ENCODE measurements around the gene TPRG1L. TPM values are rescaled to one million over a fixed set of nuclear protein-coding genes. Genes with fewer than 3 reads are reported as not detected.
"Not testable (repeated sequence)": the region's sequence is repeated elsewhere in the genome, so short reads cannot be mapped to it uniquely, and the experiment has no call there.

TPRG1L gene
- 16.5 TPM for total RNA-seq

DNA sequence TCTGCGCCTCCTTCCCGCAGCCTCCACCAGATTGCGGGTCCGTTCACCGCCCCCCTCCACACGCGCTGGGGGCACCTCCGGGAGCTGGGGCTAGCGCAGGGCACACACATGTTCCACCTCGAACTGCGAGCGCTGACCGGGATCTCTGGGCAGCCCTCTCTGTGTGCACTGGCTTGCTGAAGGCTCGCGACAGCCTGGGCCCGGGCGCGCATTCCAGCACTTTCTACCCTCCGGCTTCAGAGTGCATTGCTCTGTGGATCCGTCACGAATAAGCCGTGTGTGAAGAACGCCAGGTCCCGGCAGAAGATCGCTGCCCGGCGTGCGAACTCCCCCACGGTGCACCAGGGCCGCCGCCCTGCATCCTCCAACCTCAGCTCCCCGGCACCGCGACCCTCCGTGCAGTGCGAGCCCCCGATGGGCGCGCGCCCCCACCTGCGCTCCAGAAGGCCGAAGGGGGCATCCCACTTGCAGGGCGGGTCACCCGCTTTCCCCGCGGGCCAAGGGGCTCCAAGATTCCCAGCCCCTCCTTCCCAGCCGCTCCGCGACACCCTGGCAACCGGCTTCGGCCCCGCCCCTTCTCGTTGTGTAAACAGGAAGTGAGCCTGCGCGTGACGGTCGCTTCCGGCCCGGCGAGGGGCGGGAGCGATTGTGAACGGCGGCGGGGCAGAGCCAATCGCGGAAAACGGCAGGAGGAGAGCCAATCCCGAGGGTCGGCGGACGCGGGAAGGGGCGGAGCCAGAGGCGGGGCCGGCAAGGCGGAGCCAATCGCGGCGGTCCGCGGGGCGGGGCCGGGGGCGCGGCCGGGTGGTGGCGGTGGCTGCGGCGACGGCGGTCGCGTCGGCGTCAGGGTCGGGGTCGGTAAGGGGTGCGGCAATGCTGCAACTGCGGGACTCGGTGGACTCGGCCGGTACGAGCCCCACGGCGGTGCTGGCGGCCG, at the start of gene TPRG1L:
Gene TPRG1L, plus strand, starts transcription at position 816 of the 937 bp plus-strand sequence. Its CDS starts 58 bp downstream, at position 874.
- DNase-seq, result peak; percentile 95

DNA sequence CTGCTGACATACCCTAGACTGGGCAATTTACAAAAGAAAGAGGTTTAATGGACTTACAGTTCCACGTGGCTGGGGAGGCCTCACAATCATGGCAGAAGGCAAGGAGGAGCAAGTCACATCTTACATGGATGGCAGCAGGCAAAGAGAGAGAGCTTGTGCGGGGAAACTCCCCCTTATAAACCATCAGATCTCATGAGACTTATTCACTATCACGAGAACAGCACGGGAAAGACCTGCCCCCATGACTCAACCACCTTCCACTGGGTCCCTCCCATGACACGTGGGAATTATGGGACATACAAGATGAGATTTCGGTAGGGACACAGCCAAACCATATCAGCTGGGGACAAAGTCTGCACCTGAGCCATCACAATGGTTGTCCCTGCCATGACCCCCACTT, 49.3 kb upstream of the TPRG1L start:
- DNase-seq, result not testable (repeated sequence)

DNA sequence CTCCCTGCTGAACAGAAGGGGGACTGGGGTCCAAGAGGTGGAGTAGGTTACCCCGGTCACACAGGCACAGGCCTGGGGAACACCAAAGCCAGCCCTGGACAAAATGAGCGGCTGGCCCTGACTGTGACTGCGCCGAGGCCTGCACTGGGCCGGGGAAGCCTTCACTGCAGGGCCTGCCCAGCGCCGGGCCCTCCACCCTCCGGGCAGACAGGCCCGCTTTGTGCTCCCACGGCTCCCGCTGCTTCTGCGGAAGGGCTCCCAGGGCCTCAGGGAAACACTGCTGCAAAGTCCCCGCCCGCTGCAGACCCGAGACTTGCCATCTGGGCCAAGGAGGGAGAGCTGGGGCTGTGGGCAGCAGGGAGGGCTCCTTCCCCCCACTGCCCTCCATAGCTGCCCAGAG, 48.8 kb upstream of the TPRG1L start:
- DNase-seq, result no peak

DNA sequence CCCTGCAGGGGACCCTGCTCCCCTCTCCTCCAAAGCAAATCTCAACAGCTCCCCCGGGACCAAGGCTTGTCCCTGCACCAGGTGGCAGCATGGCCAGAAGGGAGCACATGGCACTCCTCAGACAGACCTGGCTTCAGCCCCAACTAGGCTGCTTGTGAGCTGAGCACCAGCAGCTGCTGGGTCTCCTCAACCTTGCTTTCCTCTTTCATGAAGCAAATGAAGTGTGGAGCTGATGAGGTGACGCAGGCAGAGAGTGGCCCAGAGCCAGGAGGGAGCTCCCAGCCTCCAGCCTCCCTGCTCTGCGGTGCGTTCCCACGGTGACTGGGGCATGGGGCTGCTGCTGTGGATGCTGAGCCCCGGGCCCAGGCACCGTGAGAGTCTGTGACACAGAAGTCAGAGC, 47.5 kb upstream of the TPRG1L start:
- no peak for DNase-seq

DNA sequence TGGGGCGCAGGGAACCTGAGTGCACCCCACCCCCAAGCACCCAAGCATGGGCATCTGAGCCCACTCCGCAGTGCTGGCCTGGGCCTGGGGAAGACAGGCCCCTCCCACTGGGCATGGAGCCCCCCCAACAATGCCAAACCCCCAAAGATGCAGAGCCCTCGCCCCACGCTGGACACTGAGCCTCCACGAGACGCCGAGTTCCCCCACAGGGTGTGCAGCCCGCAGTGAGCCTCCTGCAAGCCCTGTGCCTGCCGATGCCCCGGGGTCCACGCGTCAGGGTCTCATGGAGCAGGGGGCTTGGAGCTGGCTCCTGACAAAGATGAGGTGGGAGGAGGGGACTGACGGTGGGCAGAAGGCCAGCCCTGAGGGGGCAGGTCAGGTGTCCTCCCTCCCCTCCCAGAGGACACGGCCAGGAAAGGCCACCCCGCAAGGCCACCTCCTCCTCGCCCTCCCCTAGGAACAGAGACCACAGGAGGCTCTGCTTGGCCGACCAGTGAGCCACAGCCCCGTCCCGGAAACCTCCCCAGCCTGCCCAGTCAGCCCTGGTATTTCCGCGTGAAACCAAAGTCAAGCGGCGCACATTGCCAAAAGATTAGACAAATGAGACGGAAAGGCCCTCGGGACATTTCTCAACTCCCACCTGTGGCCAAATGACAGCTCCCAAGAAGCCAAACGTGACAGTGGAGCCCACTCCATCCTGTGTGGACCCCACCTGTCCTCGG, 46.9 kb upstream of the TPRG1L start:
- no peak for DNase-seq

DNA sequence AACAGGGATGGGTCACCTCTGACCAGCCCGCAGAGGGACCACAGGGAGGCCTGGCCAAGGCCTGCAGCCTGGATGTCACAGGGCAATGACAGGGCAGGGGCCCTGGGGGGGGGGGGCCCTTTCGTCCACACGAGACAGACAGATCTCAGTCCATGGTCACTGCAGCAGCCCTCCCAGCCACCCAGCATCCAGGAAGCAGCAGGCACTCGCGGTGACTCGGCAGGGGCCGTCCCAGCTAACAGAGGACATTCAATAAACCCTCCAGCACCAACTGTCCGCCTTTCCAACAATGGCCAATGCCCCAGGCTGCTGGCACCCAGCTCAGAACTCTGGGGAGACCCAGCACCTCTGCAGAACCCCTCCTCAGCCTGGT, 46.4 kb upstream of the TPRG1L start:
- DNase-seq, result no peak

DNA sequence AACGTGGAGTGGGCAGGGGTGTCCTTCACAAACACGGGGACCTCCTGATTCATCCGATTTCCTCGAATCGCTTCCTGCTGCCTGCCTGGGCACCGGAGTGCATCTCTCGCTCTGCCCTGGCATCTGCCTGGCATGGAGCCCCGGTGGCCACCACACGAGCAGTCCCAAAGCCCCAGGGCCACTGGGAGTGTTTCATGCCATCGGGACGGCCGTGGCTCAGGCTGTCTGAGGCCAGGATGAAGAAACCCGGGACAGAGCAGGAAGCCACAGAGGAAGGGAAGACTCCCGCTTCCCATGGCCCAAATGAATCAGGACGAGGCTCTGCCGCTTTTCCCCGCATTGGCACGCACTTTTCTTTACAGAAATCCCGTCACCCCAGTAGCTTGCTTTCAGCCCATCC, 45.9 kb upstream of the TPRG1L start:
- DNase-seq, result no peak

DNA sequence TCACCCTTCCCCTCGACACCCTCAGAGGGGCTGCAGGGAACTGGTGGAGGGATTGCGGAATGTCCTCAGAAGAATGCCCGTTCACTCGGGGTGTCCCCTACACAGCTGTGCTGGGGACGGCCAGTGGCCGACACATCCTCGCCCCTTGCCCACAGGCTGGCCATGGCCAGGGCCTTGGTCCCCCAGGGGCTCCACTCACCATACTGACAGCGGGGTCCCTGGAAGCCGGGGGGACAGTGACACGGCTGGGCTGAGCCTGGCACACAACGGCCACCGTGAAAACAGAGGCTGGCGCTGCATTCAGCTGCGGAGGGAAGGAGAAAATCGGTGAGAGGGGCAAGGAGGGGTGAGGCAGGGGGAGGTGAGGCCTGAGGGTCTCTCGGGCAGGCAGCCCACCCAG, 45.2 kb upstream of the TPRG1L start:
- DNase-seq, result no peak

DNA sequence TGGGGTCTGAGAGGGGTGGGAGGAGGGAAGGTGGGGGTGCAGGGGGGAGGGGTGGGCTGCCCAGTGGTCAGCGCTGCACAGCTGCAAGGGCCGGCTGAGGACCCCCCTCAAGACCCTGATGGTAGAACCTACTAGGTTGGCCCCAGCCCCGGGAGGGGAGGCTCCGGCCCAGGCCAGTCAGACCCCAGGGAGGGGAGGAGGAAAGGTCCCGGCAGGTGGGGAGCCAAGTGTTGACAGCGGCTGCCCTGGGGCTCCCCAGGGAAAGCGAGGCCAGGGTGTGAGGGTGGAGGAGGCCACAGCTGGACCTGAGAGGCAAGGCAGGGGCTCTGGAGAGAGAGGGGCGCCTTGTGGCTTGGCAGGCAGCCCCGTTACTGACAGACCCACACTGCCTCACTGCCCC, 44.6 kb upstream of the TPRG1L start:
- no peak for DNase-seq

DNA sequence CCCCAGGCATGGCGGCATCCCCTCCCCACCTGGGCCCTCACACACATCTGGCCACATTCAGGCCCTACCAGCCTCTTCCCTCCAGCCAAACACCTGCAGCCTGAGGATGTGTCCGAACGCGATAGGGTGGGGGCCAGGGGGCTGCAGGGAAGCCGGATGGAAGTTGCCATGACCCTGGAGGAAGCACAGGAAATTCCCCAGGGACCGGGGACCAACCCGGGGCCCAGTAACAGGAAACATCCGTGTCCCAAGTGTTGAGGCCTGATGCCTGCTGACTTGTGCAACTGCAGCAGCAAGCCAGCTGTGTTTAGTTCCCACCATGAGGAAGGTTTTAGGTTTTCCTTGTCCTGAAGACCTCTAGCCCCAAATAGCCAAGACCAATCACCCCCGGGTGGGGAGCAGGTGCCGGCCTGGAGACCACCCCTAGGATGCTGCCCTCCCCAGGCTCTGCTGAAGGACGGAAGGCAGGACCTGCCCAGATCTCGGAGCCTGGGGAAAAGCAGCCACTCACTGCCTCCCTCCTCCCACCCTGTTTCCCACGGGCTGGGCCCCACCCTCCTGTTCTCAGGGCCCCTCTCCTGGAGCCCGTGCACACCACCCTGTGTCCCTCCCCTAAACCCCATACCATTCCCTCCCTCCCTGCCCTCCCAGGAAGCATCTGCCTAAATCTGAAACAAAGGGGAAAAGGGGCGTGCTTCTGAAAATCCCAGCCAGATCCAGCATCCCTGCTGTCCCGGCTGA, 43.3 kb upstream of the TPRG1L start:
- peak; percentile 30 for DNase-seq

DNA sequence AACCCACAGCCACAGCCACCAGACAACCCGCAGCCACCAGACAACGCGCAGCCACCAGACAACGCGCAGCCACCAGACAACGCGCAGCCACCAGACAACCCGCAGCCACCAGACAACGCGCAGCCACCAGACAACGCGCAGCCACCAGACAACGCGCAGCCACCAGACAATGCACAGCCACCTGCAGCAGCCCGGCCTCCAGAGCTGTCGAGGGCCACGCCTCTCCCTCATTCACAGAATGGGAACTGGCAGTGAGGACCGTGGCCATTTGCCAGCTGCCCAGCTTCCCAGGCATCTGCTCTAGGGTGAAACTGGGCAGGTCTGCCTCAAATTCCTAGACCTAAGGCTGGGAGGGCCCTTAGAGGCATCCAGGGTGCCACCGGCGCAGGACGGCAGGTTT, 41.1 kb upstream of the TPRG1L start:
- not testable (repeated sequence) for DNase-seq

DNA sequence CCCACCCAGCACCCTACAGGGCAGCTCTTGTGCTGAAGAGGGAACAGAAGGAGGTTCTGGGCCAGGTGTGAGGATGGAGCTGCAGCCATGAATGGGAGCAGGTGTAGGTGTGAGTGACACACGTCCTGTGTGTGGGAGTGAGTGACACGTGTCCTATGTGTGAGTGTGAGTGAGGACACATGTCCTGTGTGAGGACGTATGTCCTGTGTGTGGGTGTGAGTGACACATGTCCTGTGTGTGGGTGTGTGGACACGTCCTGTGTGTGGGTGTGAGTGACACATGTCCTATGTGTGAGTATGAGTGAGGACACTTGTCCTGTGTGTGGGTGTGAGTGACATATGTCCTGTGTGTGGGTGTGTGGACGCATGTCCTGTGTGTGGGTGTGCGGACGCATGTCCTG, 39.9 kb upstream of the TPRG1L start:
- DNase-seq, result no peak

DNA sequence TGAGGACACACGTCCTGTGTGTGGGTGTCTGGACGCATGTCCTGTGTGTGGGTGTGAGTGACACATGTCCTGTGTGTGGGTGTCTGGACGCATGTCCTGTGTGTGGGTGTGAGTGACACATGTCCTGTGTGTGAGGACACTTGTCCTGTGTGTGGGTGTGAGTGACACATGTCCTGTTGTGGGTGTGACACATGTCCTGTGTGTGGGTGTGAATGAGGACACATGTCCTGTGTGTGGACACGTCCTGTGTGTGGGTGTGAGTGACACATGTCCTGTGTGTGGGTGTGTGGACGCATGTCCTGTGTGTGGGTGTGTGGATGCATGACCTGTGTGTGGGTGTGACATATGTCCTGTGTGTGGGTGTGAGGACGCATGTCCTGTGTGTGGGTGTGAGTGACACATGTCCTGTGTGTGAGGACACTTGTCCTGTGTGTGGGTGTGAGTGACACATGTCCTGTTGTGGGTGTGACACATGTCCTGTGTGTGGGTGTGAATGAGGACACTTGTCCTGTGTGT, 39.4 kb upstream of the TPRG1L start:
- DNase-seq, result not testable (repeated sequence)

DNA sequence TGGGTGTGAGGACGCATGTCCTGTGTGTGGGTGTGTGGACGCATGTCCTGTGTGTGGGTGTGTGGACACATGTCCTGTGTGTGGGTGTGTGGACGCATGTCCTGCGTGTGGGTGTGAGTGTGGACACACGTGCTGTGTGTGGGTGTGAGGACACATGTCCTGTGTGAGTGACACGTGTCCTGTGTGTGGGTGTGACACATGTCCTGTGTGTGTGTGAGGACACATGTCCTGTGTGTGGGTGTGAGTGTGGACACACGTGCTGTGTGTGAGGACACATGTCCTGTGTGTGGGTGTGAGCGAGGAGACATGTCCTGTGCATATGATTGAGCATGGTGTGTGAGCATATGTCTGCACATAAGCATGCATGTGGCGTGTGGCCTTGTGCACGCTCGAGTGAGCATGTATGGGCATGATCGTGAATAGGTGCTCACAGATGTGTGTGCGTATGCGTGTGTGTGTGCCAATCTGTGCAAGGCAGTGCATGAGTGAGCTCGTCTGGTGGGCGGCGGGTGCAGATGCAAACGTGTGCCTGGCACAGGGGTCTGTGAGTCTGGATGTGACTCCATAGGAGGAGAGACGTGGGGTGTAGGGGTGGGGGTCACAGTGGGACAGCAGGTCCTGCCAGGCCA, 38.8 kb upstream of the TPRG1L start:
- no peak for DNase-seq

DNA sequence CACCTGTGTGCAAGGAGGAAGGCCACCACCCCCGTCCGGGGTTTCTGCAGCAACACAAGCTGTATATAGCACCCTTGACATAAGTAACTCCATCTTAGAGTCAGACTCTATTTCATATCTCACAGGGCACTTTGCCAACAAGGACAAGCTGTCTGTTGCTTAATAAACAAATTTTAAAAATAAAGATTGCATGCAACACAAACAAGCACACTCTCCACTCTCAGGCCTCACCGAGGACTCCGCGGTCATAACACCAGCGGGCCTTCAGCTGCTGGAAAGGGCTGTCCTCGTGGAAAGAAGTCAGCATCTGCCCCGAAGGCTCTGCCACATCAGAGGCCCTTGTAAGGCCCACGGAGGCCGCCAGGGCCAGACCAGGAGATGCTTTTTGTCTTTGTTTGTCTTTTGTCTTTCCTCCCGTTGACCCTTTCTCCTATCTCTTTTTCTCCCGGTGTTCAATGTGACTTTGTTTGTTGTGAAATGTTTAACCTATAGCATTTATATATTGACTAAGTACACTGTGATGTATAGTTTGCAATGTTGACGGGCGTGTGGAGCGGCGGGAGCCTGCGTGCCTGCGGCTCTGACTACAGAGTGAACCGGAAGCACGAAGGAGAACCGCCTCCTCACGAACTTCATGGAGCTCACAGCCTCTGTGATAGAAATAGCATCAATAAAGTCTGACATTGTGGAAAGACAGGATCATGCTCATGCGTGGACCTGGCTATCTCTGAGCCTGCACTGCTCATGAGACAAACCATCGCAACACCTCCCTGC, 37.6 kb upstream of the TPRG1L start:
- no peak for DNase-seq

DNA sequence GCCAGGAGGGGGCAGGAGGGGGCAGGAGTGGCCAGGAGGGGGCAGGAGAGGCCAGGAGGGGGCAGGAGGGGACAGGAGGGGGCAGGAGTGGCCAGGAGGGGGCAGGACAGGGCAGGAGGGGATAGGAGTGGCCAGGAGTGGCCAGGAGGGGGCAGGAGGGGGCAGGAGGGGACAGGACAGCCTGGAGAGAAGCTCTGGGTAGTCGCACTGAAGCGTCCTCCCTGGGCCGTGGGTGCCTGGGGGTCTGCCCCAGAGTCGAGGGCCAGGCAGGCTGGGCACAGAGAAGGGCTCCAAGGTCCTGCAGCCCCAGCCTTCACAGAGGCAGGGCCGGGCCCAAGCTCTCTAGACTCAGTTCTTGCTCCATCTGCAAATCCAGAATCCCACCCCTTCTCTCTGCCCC, 36.4 kb upstream of the TPRG1L start:
- DNase-seq, result no peak

DNA sequence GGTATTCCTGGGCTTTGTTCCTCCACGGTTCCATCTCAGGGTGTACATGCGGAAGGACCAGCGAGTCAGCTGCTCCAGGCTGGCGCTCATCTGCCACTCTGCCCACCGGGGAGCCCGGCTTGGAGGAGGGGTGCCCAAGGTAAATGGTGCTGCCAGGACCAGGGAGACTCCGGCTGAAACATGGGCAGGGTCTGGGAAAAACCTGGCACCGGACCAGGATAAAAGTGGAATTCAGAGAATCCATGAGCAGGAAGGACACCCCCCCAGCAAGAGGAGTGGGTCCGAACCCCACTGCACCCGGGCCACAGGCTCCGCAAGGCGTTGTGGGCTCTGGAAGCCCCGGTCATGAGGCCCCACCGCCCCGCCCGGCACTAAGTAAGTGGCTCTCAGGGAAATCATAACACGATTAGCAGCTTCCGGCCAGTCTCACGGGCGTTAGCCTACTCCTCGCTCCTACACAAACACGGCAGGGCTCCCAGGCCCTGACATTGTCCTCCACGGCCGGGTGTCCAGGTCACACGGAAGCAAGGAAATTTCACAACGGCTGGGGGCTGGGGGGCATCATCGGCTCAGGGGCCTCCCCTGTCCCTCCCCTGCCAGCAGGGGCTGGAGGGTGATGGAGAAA, 34.6 kb upstream of the TPRG1L start:
- DNase-seq, result no peak

DNA sequence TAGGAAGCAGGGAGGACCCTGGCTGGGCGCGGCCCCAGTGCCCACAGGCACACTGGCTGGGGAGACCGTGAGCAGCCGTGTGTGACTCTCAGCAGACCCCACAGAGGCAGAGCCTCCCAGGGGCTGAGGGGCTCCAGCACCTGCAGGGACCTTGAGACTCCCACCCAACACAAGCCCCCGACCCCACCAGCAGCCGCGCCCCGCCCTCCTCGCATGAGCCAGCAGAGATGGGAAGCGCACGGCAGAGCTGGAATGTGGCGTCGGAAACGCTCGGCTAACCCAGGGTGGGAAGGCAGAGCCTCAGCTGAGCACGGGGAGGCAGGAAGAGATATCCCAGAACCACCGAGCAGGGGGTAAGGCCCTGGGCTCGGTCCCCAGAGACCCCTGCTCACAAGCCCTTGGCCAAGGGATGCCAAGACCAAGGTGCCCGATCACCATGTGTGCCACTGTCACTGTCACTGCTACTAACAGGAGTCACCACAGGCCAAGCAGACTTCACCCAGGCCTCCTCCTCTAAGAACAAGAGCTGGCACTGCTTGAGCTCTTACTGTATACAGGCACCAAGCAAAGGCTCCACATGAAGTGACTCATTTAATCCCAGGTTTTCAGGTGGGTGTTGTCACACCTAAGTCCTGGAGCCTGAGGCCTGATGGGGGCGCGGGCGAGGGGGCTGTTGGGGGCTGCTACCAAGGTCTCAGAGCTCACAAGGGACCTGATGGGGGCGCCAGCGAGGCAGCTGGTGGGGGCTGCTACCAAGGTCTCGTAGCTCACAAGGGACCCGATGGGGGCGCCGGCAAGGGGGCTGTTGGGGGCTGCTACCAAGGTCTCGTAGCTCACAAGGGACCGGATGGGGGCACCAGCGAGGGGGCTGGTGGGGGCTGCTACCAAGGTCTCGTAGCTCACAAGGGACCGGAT, 33.6 kb upstream of the TPRG1L start:
- no peak for DNase-seq

DNA sequence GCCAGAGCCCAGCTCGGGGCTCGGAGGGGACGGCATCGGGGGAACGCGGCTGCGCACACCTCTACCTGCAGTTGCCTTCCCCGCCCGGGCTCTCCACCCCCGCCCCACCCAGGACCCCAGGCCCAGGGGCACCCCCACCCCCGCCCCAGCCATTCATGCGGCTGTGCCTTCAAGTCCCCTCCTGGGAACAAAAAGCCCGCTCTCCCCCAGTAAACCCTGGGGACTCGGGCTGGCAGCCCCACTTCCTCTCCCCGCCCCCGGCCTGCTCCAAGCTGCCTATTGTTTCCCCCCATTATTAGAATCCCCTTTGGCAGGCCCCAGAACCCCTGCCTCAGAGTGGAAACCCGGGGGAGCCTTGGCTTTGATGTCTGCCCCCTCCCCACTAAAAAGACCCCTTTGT, 31.5 kb upstream of the TPRG1L start:
- no peak for DNase-seq

DNA sequence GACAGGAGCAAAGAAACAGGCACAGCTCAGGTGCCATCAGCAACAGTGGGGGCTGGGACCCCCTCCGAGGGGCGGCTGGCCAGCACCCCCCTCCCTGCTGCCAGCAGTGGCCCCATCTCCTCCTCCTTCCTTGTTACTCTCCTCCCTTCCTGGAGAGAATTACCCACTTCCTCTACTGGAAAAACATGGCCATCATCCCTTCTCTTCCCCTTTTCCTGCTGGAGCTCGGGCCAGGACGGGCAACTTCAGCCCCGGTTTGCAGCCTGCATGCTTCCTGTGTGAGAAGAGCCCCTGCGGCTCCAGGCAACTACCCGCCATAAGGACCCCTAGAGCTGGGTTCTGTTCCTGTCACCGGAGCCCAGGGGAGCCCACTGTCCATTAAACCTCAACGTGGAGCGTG, 31.1 kb upstream of the TPRG1L start:
- DNase-seq, result no peak
